Left hindlimb (tissue), 1 donor: Measurements from ENCODE around the gene B9D1.
A peak's percentile ranks its signal among the peaks of the same experiment; 100 is the strongest.

Source experiments
- DNase-seq: peaks from one replicate; pipeline ENCODE4 v3.0.0-alpha.2; 2018

Gene B9D1

DNA sequence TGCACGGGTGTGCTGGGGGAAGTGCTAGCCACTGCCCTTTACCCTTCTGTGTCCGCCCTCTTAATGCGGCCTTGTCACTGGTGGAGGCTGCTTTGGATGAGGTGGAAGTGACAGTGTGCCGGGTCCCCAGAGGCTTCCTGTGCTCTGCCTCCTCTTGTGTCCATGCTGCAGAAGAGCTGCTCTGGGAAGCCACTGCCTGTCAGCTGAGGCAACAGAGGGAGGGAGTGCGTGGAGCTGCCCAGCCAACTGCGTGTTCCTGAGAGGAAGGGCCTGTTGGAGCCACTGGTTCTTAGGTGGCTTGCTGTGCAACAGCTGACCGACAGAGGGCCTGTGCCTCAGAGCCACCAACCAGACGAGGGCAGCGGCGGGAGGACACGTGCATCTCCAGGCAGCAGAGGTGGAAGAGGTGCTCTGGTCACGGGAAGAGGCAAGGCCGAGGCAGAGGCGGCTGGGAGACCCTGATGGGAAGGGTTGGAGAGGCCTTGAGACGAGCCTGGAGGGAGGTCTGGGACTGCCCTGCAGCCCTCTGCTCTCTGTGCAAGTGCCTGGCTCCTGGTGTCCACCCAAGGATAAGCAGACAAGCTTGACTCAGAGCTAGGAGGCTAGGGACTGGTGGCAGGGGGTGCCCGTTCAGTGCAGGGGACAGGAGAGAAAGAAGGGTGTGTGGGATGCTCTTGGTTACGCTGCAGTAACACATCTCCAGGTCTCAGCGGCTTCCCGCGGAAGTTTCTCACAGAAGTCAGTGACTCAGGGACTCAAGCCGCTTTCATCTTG lies 25.4 kb downstream of the B9D1 start:
- no peak for DNase-seq

- DNase-seq: no peak
Observed at GRCh38 chr17:19335951-19336631, 26.4 kb downstream of the B9D1 start.

DNA sequence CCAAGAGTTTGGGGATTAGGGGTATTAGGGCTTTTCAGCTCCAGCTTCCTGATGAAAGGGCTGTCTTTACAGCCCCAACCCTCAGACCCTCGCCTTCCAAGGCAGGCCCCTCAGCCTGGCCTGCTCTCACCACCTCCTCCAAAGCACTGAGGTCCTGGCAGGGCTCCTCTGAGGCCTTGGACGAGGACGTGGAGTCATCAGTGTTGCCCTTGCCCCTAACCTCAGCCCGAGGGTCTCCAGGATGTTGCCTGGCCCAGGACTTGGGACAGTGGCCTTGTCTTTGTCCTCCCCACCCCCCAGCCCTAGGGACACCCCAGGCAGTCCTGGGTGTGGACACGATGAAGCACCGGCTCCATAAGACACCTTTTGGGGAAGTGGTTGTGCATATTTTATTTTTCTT lies 28.2 kb downstream of the B9D1 start:
- no peak for DNase-seq

DNA sequence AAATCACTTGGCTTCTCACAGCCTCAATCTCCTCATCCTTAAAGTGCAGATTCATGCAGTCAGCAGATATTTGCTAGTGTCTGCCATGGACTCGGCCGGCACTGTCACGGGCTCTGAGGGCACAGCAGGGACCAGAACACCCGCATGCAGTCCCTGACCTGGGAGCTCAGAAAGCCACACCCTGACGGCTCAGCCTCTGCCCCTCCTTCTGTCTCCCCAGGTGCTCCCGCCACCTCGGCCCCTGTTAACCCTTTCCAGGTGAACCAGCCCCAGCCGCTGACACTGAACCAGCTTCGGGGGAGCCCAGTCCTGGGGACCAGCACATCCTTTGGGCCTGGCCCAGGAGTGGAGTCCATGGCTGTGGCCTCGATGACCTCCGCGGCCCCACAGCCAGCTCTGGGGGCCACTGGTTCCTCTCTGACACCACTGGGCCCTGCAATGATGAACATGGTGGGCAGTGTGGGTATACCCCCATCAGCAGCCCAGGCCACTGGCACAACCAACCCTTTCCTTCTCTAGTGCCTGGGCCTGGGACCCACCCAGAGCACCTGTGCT lies 28.7 kb downstream of the B9D1 start:
- DNase-seq: no peak

- no peak for DNase-seq
Observed at GRCh38 chr17:19333132-19333440, 29.4 kb downstream of the B9D1 start.

DNA sequence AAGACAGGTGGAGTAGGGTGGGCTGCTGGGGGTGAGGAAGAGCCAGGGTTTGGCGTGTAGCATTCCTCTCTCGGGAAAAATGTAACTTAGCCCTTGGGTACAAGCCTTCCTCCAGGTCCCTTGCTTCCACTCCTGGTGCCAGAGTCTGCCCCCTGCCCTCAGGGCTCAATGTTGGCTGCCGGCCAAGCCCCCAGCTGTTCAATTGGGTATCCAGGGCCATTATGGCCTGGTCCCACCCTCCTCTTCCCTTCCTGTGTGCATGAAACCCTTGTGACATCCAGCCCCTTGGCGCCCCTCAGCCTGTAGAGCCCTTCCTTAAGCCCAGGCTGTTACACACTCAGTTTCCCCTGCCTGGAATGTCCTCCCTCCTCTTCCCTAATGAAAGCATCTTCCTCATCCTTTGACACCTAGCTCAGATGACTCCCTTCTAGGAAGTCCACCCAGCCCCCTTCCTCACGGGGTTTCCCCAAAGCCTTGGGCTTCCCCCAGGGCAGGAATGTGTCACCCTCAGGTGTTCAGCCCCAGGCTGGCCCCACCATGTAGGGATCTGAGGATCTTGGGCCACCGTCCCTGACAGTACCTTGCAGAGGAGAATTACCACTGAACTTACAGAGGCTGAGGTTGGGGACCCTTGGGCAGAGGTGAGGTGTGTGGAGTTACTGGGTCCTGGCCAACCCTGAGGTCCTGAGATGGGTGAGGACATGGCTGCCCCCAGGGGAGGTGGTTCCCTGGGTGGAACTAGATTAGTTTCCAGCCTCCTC lies 30.0 kb downstream of the B9D1 start:
- no peak for DNase-seq

- no peak for DNase-seq
Observed at GRCh38 chr17:19331543-19332245, 30.8 kb downstream of the B9D1 start.

DNA sequence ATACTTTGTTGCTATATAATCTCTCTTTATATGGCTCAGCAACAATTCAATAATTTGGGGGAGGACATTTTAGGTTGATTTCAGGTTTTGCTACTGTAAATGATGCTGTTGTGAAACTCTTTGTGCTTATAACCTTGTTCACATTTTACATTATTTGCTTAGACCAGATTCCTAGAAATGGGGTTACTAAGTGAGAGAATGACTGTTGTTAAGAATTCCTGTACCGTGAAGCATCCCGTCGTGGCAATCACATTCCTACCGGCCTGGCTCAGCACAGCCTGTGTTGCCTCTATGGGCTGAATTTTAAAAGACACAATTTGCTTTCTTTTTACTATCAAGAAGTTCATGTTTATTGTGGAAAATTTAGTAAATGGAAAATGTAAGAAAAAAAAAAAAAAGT lies 31.4 kb downstream of the B9D1 start:
- DNase-seq: no peak

GRCh38 chr17:19330271-19330670 lies 32.3 kb downstream of the B9D1 start:
- DNase-seq: no peak

- no peak for DNase-seq
Observed at GRCh38 chr17:19329839-19330238, 32.7 kb downstream of the B9D1 start.

- no peak for DNase-seq
Observed at GRCh38 chr17:19329136-19329535, 33.4 kb downstream of the B9D1 start.

- DNase-seq: no peak
Observed at GRCh38 chr17:19328441-19329061, 34.0 kb downstream of the B9D1 start.

GRCh38 chr17:19327031-19327783 lies 35.3 kb downstream of the B9D1 start:
- no peak for DNase-seq

DNA sequence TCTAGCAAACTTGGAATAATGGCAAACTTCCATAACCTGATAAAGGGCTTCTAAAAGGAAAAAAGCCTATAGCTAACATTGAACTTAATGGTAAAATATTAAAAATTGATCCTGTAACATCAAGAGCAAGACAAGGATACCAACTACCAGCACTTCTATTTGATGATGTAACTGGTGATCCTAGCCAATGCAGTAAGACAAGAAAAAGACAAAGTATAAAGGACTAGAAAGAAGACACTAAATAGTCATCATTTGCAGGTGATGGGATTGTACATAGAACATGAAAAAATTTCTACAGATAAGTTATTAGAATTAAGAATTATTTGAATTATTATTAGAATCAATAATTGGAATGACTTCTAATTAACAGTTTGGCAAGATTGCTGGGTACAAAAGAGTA lies 37.0 kb downstream of the B9D1 start:
- DNase-seq: no peak

- no peak for DNase-seq
Observed at GRCh38 chr17:19322861-19323260, 39.7 kb downstream of the B9D1 start.

DNA sequence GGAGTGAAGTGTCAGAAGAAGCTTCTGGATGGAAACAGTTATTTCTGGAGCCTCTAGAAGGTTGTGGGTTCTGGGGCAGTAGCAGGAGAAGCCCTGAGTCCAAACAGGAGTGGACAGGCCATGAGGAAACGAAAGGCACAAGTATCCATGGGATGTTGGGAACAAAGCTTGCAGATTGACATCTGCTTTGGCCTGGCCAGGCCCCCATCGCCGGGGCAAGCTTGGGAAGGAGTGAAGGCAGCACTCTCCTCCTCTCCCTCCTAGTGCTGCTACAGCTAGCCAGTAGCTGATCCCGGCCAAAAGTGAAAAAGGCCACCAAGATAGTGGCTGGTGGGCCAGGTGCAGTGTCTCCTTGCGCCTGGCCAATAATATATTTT lies 40.4 kb downstream of the B9D1 start:
- DNase-seq: no peak

- DNase-seq: no peak
Observed at GRCh38 chr17:19321481-19322128, 40.9 kb downstream of the B9D1 start.

DNA sequence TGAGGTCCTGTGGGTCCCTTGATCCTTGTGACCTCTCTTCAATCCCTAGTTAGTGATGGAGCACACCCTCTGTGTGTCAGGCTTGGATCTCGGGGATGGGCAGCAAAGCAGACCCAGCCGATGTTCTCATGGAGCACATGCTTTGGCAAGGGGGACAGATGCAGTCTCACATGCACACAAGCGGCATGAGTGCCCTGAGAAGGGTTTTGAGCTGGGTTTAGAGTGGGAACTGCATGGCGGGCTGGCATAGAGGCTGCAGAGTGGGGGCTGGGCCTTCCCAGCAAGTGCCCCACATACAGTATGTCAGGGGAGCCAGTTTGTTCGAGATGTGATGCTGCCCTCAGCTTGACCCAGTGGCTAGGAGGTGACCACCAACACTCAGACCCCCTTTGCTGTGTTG lies 41.6 kb downstream of the B9D1 start:
- peak; percentile 15 for DNase-seq

DNA sequence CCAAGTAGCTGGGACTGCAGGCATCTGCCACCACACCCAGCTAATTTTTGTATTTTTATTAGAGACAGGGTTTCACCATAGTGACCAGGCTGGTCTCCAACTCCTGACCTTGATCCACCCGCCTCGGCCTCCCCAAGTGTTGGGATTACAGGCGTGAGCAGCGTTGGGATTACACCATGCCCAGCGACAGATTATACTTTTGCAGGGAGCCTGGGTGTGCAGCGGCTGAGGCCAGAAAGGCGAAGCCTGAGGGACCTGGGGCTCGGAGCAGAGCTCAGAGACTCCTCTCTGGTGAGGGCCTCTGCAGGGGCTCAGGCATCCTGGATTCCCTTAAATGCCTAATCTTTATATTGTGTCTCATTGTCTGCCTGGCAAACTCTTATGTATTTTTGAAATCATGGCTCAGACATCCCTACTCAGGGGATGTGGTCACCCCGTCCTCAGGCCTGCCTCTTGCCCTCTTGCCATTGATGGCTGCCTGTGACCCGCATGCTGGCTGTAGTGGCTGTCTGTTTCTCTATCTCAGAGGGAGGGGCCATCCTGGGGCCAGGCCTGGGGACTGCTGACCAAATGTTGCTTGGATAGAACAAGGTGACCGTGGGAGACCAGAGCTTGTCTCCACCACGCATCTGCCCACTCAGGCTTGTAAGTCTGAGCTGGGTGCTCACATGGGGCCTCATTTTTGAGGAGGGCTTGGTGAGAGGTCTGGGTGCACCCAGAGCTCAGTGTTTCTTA lies 42.6 kb downstream of the B9D1 start:
- DNase-seq: peak; percentile 12

DNA sequence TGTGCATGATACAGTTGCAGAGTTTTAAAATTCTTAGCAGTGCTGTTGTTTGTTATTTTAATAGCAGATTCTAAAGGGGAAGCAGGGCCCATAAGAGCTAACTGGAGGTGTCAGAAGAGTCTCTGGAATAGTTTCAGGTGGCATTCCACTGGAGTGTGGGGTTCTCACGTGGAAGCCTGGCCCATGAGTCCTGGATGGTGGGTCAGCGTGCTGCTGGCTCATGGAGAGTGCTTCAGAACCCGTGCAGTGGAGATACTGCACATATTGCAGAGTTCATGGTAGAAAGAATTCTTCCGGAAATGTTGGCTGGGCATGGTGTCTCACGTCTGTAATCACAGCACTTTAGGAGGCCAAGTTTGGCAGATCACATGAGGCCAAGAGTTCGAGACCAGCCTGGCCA lies 43.9 kb downstream of the B9D1 start:
- DNase-seq: no peak
